Stimulated activated CD8-positive, alpha-beta memory T cell treated with anti-CD3 and anti-CD28 coated beads, Interleukin-12 subunit alpha, Interleukin-12 subunit beta, amount 100 ng/mL, for 4 hours (primary cell): ENCODE results near the gene CRYL1.

Experiments used
- DNase-seq: peaks from one replicate; pipeline ENCODE4 v3.0.0-alpha.2; 2020; ENCODE audit warnings: low read depth

The CRYL1 gene

DNA sequence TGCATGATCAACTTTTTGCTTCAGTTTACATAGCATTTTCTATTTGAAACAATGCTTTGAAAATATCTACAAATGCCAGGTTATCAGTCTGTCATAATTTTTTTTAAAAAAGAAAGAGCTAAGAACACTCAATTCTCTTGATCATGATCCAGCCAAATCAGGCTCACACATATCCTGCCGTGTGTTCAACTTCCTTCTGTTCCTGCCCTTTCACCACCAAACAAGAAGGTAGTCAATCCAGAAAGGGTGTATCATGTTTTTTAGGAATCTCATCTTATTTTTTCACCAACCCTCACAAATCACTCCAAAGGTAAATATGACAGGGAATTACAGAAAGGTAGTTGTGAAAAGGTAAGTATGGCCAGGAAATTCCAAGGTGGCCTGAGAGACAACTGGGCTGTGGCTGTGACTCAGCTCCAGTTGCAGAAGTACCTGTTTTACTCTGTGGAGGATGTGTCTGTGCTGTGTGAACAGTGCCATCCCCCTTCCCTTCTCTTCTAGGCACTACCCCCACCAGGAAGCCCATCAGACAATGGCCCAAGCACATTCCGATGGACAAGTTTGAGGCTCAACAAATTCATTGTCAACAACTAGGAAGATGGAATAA is 154.7 kb downstream of the CRYL1 start:
- DNase-seq: no peak

DNA sequence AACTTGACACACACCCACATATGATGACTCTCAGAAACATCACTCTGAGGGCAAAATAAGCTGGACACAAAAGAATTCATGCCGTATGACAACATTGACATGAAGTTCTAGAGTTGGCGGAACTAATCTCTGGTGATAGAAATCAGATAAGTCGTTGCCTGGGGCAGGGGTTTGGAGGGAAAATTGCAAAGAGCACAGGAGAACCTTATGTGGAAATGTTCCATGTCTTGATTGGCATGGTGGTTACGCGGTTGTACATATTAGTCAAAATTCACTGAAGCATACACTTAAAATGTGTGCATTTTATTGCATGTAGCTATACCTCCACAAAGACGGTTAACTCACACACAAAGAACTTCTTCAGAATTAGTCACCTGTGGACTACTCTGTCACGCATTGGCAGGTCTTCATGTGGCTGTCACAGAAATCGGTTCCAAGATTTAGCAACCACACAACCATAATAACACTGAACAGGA is 155.7 kb downstream of the CRYL1 start:
- no peak for DNase-seq

DNA sequence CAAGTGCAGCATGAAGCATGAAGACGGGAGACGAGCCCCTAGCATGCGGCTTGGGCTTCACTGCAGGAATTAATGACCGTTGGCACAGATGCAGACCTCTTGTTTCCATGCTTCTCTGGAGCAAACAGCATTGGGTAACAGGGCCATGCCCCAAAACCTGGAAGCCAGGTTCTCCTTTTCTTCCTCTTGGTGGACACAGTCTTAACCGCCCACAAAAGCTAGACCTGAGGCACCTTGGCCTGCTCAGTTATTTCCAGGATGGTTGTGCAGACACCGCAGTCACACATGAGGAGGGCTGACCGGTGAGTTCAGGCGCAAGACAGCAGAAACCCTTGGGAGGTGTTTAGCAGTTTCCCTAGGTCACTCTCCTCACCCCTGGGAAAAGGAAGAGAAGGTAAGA is 159.6 kb downstream of the CRYL1 start:
- no peak for DNase-seq

- DNase-seq: no peak
These were observed 162.1 kb downstream of the CRYL1 start for GRCh38 chr13:20363603-20364002.

DNA sequence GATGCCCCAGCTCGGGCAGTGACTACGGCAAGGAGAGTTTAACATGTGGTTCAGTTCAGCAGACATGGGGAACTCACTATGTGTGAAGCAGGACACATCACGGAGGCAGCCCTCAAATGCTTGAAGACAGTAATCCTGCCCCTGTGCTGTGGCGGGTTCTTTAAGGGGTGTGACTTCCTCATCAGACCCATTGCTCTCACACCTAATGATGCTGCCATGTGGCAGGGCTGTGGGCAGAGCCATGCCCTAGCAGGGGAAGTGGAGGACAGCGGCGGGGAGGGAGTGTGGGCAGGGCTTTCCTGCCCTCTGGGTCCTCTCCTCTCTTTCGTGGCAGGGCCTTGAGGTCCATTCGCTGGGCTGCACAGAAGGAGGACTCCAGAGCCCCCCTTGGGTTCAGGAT is 162.5 kb downstream of the CRYL1 start:
- no peak for DNase-seq

- DNase-seq: no peak
These were observed 163.1 kb downstream of the CRYL1 start for GRCh38 chr13:20362484-20363041.

DNA sequence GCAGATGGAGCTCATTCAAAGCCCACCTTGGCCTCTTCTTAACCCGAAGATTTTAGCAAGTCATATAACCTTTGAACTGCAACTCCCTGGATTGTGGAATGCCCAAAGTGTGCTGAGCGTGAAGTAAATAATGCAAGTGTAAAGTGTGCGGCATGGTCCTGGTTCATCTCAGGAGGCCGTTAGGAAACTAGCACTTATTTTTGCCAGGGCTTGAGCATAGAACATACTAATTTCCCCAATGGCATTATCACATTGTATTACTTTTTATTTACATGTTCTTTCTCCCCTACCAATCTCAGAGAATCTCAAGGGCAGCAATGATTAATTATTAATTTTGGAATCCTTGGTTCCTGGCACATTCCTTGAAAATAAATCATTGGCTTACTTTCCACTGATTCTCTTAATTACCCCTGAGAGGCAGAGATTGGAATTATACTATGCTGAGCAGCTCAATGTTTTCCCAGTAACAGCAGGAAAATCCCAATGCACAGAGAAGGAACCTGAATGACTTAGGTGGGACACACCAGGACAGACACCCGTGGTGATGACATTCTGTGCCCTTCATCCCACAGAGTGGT is 164.7 kb downstream of the CRYL1 start:
- DNase-seq: no peak

GRCh38 chr13:20360041-20360491 is 165.6 kb downstream of the CRYL1 start:
- DNase-seq: no peak

GRCh38 chr13:20359335-20359734 is 166.3 kb downstream of the CRYL1 start:
- no peak for DNase-seq

GRCh38 chr13:20358022-20358421 is 167.6 kb downstream of the CRYL1 start:
- no peak for DNase-seq

GRCh38 chr13:20356444-20356843 is 169.2 kb downstream of the CRYL1 start:
- no peak for DNase-seq

GRCh38 chr13:20354722-20355121 is 170.9 kb downstream of the CRYL1 start:
- DNase-seq: no peak

DNA sequence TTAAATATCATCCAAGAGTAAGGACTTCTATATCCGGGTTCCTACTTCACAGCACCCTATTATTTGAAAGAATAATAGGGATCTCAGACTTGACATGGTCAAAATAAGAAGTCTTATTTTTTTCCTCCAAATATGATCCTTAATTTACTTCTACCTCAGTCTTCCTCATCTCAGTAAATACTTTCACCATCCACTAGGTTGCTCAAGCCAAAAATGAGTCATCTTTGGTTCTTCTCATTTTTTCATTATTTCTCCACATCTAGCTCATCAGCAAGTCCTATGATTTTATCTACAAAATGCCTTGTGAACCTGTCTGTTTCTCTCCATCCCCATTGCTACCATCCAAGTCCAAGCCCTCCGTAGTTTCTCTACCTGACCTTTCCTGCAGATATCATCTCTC is 171.7 kb downstream of the CRYL1 start:
- DNase-seq: no peak
